NT2/D1 (cell line): Measurements from ENCODE around the gene TEKT1.

Source experiments
- SUZ12 ChIP-seq: IDR thresholded peaks from 2 replicates; pipeline ENCODE4 v1.6.1; 2011; ENCODE audit not compliant: insufficient read length, insufficient read depth; ENCODE audit errors: extremely low read depth
- YY1 ChIP-seq: IDR thresholded peaks from 2 replicates; pipeline ENCODE4 v1.6.1; 2011; ENCODE audit not compliant: insufficient read length, insufficient read depth
- ZNF274 ChIP-seq: IDR thresholded peaks from 2 replicates; pipeline ENCODE4 v1.6.1; 2011; ENCODE audit warnings: mild to moderate bottlenecking, low read depth, low read length

DNA sequence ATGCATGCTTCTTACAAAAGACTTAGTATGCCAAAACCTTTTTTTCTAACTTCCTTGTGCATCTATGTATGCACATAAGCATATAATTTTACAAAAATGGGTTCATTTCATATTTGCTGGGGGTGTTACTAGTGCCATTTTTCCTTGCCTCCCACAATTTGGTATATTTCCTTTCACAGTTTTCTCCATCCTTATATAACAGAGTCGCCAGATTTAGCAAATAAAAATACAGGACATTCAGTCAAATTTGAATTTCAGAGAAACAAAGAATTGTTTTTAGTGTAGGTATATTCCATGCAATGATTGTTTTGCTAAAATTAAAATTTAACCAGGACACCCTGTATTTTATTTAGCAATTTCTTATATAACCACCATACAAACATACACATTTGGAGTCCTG is 59.5 kb downstream of the TEKT1 start:
- TF ChIP-seq ZNF274 (no peak), SUZ12 (no peak), YY1 (no peak)
